Skin of body (tissue), 2 donors: Measurements from ENCODE around the gene SMARCD2. TPM values are rescaled to one million over a fixed set of nuclear protein-coding genes. Genes with fewer than 3 reads are reported as not detected.
"Not testable (repeated sequence)": the region's sequence is repeated elsewhere in the genome, so short reads cannot be mapped to it uniquely, and the experiment has no call there.

Experiments
- DNase-seq: peaks from one replicate; lab custom pipeline; 2025; lab: John Stamatoyannopoulos, UW
- total RNA-seq: library from RNA; depleted of rRNA; stranded (reverse); fragments of >200 nt; gene quantifications from one replicate; pipeline ENCODE4 v1.2.3, GENCODE V29; 2014

SMARCD2 gene
- 83.5 TPM for total RNA-seq

GRCh38 chr17:63842540-63843386 is at the start of gene SMARCD2:
TSS of gene SMARCD2 (minus strand) at chr17:63842685. CDS start at chr17:63842674, 11 bp downstream.
- DNase-seq, result peak; percentile 100

GRCh38 chr17:63889026-63889848 is 46.8 kb upstream of the SMARCD2 start:
- not testable (repeated sequence) for DNase-seq

- DNase-seq, result not testable (repeated sequence)
These were observed 42.6 kb upstream of the SMARCD2 start for GRCh38 chr17:63885119-63885518.

- not testable (repeated sequence) for DNase-seq
These were observed 40.2 kb upstream of the SMARCD2 start for GRCh38 chr17:63882626-63883126.

GRCh38 chr17:63881935-63882601 is 39.6 kb upstream of the SMARCD2 start, which contains the start of gene GH2:
TSS of gene GH2 (minus strand) at chr17:63881944. CDS start at chr17:63881801, 143 bp downstream.
- DNase-seq, result no peak

- DNase-seq, result not testable (repeated sequence)
These were observed 38.9 kb upstream of the SMARCD2 start for GRCh38 chr17:63881337-63881736.

GRCh38 chr17:63880706-63881105 is 38.2 kb upstream of the SMARCD2 start:
- DNase-seq, result no peak

- DNase-seq, result not testable (repeated sequence)
These were observed 35.9 kb upstream of the SMARCD2 start for GRCh38 chr17:63878413-63878812.

GRCh38 chr17:63874693-63875092 is 32.2 kb upstream of the SMARCD2 start:
- DNase-seq, result not testable (repeated sequence)

- DNase-seq, result not testable (repeated sequence)
These were observed 31.7 kb upstream of the SMARCD2 start for GRCh38 chr17:63874061-63874626.

GRCh38 chr17:63873577-63873976 is 31.1 kb upstream of the SMARCD2 start, which contains the start of gene CSH2:
TSS of gene CSH2 (minus strand) at chr17:63873677. CDS start at chr17:63873614, 63 bp downstream.
- not testable (repeated sequence) for DNase-seq

GRCh38 chr17:63871646-63872365 is 29.3 kb upstream of the SMARCD2 start:
- not testable (repeated sequence) for DNase-seq

GRCh38 chr17:63870292-63870665 is 27.8 kb upstream of the SMARCD2 start:
- DNase-seq, result not testable (repeated sequence)

GRCh38 chr17:63869491-63870291 is 27.2 kb upstream of the SMARCD2 start:
- DNase-seq, result not testable (repeated sequence)

GRCh38 chr17:63866625-63867024 is 24.1 kb upstream of the SMARCD2 start:
- not testable (repeated sequence) for DNase-seq

GRCh38 chr17:63859257-63859656 is 16.8 kb upstream of the SMARCD2 start:
- DNase-seq, result no peak

GRCh38 chr17:63856425-63856824 is 13.9 kb upstream of the SMARCD2 start:
- not testable (repeated sequence) for DNase-seq

GRCh38 chr17:63855185-63855584 is 12.7 kb upstream of the SMARCD2 start:
- no peak for DNase-seq

- DNase-seq, result no peak
These were observed 12.2 kb upstream of the SMARCD2 start for GRCh38 chr17:63854709-63855108.
